NT2/D1 (cell line): Measurements from ENCODE around the gene RNF220.

ENCODE experiments used
- YY1 ChIP-seq: IDR thresholded peaks from 2 replicates; pipeline ENCODE4 v1.6.1; 2011; ENCODE audit not compliant: insufficient read length, insufficient read depth
- ZNF274 ChIP-seq: IDR thresholded peaks from 2 replicates; pipeline ENCODE4 v1.6.1; 2011; ENCODE audit warnings: mild to moderate bottlenecking, low read depth, low read length

GRCh38 chr1:44357710-44358109, 47.3 kb upstream of the RNF220 start:
- TF ChIP-seq YY1 (no peak), ZNF274 (no peak)
